NOMO-1 treated with DMSO at 0.1 percent for 48 hours (cell line): ENCODE measurements around the gene GPR142.
A peak's percentile ranks its signal among the peaks of the same experiment; 100 is the strongest.

ENCODE experiments used
- DNase-seq: peaks from one replicate; lab custom pipeline; 2025; ENCODE audit not compliant: unreplicated experiment; lab: John Stamatoyannopoulos, UW

The GPR142 gene

DNA sequence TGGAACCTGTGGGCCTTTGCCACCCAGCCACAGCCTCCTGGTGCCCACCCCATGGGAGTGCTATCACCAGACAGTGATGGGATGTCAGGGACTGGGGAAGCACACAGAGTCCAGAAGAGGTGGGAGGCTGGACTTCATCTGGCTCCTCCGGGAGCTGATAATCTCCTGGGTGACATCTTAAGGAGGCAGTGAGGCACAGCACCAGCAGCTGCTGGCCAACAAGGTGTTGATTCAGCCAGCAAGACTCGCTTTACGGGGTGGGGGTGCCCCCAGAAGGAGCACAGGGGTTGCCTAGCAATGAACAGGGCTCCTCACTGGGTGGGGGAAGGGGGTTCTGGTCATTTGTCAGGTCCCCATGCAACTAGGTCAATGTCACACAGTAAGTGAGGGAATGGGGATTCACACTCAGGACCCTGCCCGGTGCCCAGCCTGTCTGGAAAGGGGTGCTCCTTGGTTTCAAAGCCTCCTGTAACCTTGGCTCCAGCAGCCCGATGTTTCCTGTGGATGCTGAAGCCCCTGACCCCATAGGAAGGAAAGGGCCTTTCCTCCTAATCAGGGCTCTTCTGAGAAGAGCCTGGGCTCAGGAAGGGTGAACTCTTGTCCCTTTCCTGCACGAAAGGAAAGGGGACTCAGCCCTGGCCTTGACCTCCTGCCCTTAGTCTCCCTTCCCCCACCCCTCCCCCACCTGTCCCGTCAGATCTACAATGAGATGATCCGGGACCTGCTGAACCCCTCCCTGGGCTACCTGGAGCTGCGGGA lies 23.6 kb upstream of the GPR142 start:
- DNase-seq, result no peak

DNA sequence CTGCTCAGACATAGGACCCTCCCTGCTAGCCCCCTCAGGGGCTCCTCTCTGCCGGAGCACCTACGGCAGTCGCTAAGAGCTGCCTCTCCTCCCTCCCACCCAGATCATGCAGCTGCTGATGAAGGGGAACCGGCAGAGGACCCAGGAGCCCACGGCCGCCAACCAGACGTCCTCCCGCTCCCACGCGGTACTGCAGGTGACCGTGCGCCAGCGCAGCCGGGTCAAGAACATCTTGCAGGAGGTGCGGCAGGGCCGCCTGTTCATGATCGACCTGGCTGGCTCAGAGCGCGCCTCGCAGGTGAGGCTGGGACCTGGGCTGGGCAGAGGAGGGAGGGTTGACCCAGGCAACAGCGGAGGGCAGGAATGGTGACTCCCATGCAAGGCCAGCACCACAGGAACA lies 22.6 kb upstream of the GPR142 start:
- DNase-seq, result no peak

DNA sequence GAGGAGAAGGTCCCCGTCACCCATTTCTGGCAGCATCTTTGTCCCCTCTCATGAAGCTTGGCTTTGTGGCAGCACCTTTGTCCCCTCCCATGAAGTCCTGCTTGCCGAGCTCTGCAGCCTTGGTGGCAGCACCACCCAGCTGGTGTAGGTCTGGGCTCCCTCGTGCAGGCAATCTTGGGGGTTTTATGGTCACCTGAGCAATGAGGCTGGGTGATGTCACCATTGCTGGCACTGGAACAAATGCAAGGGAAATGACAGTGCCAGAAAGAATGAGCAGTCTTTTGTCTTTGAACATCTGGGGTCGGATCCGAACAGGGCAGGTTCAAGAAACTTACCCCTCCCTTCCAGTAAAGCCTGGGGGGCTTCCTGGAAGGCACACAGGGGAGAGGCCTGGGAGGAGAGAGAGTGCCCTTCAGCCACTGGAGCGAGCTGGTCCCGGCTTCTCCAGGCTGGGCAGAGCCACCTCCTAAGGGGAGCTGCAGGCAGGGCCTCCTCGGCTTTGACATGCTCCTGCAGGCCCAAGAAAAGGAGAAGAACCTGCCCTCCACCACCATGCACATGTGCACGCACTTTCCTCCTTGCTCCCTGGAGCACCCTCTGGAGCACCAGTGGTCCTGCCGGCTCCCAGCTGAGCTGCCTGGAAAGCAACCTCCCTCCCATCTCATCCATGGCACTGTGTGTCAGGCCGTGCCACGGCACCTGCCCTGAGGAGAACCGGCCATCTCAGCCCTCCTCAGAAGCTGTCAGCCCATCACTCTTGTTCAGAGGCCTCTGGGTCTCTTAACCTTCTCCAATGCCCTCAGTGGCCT lies 21.7 kb upstream of the GPR142 start:
- DNase-seq, result no peak

DNA sequence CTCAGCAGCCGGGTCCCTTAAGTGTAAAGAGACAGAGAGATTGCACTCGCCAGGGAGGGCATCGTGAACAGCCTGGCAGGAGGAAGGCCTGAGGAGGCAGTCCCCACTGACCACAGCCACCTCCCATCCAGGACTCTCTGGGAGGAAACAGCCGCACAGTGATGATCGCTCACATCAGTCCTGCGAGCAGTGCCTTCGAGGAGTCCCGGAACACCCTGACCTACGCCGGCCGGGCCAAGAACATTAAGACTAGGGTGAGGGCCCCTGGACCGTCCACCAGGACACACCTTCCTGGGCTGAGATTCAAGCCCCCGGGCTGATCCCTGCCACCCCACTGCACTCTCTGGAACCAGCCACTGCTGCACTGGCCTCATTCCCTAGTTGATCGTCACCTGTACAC lies 19.7 kb upstream of the GPR142 start:
- DNase-seq, result no peak

DNA sequence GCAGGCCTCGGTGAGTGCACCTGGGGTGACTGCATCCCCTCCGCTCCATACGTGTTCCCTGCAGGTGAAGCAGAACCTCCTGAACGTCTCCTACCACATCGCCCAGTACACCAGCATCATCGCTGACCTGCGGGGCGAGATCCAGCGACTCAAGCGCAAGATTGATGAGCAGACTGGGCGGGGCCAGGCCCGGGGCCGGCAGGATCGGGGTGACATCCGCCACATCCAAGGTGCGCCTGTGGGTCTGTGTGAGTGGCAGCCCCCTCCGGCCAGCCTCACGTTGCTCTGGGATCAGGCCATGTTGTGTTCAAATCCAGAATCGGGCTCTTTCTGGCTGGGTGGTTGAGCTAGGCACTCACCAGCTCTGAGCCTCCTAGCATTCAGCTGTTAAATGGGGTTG lies 18.2 kb upstream of the GPR142 start:
- DNase-seq, result no peak

DNA sequence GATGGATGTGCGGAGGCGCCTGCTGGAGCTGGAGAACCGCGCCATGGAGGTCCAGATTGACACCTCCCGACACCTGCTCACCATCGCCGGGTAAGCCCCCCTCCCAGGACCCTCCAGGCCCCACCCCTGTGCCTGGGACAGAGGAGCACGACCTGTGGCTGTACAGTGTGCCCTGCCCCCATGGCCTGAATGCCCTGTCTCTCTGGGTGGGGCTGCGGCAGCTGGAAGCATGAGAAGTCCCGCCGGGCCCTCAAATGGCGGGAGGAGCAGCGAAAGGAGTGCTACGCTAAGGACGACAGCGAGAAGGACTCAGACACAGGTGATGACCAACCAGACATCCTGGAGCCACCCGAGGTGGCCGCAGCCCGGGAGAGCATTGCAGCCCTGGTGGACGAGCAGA lies 16.8 kb upstream of the GPR142 start:
- no peak for DNase-seq

DNA sequence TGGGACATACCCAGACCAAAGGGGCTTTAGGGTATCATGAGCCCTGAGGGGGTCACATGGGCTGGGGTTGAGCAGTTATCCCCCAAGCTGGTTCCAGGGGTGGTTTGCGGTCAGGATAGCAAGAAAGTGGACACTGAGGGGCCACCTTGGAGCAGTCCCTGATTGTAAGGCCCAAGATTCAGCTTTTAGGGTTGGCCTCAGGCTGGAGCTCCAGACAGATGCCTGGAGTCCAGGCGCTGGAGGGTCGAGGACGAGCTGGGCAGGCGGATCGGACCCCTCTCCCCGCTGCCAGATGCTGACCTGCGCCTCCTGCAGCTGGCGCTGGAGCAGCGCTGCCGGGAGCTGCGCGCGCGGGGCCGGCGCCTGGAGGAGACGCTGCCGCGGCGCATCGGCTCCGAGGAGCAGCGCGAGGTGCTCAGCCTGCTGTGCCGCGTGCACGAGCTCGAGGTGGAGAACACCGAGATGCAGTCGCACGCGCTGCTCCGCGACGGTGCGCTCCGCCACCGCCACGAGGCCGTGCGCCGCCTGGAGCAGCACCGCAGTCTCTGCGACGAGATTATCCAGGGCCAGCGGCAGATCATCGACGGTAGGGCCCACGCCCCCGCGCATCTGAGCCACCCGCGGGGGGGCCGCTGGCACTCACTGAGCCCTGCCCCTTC lies 15.6 kb upstream of the GPR142 start:
- DNase-seq, result no peak

DNA sequence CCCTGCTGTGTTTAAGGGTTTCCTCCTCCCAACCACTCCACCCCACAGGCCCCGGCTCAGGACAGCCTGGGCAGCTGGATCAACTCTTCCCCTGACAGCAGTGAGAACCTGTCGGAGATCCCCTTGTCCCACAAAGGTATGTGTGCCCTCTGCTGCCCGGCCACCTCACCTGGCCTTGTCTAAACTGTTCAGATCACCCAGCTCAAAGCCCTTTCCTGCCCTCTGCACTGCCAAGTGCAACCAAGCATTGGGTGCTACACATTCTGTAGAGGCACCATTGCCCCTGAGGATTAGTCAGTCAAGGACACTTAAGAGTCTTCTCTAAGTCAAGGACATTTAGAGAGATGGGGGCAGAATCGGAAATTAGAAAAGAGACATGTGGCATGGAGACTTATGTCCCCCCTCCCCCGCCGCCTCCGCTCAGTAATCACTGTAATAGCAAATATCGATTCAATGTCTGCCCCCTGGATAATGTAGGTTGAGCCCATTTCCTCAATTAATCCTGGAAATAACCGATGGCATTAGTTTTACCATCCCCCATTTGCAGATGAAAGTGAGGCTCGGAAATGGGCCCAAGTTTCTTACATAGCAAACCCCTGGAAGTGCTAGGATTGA lies 13.8 kb upstream of the GPR142 start:
- no peak for DNase-seq

DNA sequence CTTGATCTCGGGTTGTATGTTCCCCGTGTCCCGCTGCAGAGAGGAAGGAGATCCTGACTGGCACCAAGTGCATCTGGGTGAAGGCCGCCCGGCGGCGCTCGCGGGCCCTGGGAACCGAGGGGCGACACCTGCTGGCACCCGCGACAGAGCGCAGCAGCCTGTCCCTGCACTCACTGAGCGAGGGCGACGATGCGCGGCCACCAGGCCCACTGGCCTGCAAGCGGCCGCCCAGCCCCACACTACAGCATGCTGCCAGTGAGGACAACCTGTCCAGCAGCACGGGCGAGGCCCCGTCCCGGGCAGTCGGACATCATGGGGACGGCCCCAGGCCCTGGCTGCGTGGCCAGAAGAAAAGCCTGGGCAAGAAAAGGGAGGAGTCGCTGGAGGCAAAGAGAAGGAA lies 13.2 kb upstream of the GPR142 start:
- DNase-seq, result peak; percentile 72

DNA sequence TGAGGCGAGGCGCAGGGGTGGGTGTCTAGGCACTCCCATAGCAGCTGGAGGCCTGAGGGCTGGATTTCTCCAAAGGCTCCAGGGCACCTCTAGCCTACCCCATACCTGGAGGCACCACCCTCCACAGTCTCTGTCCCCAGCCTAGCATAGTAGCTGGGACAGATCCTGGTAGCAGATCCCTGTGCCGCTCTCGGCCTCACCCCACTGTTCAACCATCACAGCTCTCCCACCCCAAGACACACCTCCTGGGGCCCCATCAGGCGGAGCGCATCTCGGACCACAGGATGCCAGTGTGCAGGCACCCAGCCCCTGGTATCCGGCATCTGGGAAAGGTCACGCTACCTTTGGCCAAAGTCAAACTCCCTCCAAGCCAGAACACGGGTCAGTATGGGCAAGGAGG lies 12.7 kb upstream of the GPR142 start:
- no peak for DNase-seq

DNA sequence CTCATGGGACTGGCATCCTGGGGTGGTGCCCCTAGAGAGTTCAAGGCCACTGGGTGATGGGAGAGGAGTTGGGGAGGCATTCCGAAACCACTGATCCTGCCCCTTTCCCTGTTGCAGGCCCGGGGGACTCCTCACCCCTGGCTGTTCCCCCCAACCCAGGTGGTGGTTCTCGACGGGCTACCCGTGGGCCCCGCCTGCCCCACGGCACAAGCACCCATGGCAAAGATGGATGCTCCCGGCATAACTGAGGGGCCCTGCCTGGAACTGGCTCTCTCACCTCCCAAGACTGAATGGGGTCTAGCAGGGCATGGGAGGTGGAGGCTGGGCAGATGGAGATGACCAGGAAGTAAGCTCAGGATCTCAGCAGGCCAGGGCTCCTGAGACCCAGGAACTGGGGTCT lies 12.2 kb upstream of the GPR142 start:
- no peak for DNase-seq

DNA sequence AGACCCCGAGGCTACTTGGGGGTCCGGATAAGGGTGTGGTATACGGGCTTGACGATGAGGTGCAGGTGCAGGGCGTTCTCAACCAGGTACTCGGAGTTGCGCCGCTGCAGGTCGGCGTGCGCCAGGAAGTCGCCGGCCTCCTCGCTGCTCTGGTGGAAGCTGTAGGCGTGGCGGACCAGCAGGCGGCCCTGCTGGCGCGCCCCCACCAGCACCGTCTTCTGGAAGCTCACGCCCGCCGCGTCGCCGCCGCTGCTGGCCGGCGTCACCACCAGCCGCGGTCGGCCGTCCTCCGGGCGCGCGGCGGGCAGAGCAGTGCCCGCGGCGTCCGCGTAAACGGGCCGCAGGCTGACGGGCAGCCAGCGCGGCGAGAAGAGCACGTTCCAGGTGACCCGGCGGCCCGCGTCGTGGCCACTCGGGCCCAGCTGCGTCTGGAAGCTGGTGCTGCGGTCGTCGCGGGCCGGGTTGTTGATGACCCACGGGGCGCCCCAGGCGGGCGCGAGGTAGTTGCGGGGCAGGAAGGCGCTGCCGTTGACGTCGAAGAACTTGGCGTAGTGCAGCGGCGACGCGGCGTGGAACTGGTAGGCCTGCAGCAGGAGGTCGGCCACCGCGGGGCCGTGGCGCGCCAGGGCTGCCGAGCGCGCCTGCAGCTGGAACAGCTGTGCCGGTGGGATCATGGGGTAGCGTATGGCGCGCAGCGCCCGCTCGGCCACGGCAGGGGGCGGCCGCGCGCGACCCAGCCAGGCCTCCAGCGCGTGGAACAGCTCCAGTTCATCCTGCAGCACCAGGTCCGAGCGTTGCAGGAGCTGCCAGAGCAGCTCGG lies 10.4 kb upstream of the GPR142 start:
- peak; percentile 32 for DNase-seq

DNA sequence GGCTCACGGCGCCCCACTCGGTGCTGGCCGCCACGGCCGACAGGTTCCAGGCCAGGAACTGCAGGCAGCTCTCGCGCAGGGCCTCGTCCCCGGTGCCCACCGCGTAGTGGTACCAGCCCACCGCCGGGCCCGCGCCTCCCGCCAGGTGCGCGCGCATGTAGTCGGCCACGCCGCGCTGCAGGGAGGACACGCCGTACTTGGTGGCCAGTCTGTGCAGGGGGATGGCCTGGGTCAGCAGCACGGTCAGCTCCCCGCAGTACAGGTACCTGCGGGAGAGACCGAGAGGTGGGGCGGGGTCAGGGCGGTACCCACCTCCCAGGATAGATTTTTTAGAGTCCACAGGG lies 9.9 kb upstream of the GPR142 start:
- DNase-seq, result no peak

DNA sequence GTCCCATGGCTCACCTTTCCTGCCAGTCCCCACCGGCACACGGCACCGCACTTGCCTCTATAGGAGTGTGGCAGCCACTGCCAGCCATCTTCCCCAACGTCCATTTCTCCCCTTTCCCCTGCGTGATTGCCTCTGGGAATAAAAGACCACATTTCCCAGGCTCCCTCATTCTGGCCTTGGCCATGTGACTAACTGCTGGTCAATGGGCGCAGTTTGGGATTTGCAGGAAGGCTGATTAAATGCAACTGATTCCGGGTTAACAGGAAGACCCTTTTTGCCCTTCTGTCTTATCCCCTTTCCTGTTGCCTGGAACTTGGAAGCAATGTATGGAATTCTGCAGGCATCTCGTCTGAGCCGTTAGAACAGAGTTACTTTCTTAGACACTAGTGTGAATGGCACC lies 8.6 kb upstream of the GPR142 start:
- DNase-seq, result no peak

DNA sequence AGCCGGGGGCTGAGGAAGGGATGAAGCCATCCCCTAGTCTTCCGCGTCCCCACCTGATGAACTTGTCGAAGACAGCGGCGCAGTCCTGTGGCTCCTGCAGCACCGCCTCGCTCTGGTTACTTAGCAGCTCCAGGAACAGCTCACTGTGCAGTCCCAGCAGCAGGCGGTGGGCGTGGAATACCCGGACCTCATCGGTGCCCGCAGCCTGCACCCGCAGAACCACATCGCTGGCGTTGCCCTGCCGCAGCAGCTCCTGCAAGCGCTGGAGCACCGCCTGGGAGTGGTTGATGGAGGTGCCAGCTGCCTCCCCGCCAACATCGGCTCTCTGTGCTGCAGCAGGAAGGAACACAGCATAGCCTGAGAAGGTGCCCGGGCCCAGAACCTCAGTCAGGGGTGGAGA lies 7.4 kb upstream of the GPR142 start:
- no peak for DNase-seq

DNA sequence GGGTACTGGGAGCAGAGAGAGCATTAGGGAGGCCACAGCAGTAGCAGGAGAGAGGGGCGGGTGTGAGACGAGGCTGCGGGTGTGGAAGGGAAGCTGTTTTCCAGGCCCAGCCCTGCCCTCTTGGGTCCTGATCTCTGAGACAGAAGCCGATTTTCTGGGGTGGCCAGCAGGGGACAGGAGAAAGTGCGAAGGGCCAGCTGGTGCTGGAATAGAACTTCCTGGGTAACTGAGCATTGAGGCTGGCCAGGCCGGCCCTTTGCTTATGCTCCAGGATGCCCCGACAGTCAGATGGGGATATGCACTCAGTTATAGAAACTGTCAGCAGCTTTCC lies 6.4 kb upstream of the GPR142 start:
- no peak for DNase-seq

DNA sequence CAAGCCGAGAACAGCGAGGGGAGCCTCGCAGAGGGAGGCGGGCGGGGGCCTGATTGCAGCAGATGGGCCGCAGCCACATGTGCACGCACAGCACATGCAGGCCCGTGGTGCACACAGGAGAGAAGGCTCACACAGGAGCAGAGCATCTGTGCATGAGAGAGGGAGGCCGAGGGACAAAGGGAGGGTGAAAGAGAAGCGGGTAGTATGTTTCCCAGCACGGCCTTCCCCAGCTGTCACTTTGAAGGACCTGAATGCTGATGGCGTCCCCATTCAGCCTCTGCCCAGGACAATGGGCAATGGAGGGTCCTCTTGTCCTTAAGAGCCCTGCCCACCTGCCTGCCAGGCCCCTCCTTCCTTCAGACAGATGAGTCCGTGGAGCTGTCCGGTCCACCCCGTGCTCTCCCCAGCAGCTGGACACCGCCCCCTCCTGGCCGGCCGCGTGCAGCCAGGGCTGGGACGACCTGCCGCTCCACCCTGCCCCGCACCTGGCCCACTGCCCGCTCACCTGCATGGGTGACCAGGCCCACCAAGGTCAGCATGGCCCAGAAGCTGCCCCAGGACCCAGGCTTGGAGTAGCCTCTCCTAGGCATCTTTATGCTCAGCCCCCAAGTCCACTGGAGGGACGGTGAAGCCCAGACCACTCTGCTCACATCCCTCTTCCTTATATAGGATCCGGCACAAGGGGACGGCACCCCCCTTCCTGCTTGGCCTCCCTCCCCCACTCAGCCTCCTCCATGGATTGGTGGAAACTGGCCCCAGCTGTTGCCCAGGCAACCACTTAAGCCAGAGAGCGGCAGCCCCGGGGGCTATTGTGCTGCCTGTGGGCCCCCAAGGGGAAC lies 5.9 kb upstream of the GPR142 start, which contains the start of gene BTBD17:
BTBD17 (minus strand) TSS at position 639 of the 839 bp plus-strand sequence; CDS start at position 590, 49 bp downstream.
- DNase-seq, result no peak

DNA sequence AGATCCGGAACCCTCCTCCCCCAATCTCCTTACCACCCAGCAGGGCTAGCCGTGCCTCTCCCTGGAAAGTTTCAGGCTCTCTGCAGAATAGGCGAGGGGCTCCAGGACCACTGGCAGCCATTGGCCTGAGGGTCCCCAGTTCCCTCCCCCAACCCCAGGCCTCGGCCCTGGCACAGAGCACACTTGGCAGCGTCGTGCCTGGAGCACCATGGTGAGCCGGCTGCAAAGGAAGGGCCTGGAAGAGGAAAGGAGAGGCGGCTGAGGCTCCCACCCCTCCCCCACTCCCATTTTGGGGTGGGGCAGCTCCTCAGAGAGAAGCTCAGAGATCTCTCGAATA lies 5.3 kb upstream of the GPR142 start:
- DNase-seq, result no peak

DNA sequence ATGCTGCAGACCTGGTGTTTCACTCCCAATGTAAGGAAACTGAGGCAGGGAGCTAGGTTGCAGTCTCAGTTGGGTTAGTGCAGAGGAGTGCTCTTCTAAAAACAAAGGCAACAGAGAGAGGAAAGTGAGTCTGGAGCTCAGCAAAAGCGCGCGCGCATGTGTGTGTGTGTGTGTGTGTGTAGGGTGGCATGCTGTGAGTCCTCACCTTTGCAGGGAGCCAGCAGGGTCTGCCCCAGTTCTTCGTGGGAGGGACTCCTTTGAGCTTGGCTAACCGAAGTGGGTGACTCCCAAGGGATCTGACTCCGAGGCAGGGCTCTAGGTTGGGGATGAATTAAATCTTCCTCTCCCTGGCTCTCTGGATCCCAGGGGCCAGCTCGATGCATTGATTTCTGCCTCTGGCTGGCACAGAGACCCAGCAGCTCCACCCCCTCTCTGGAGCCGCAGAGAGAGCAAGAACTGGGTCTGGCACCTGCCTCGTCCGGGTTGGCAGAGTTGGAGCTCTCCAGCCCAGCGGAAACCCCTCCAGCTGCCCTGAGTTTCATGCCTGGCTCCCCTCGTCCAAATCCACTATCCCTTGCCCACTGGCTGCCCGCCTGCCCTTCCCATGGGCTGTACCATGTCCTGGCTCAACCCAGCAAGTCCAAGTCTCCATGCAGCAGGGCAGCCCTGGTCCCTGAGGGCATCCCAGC lies 4.4 kb upstream of the GPR142 start:
- no peak for DNase-seq
